G401 (cell line): ENCODE results near the gene ZIM2. TPM values are rescaled to one million over a fixed set of nuclear protein-coding genes. Genes with fewer than 3 reads are reported as not detected.
"Not testable (repeated sequence)": the region's sequence is repeated elsewhere in the genome, so short reads cannot be mapped to it uniquely, and the experiment has no call there.

Experiments
- DNase-seq: peaks from one replicate; pipeline ENCODE4 v3.0.0-alpha.2; 2015; ENCODE audit warnings: low spot score
- in situ Hi-C: cut with HindIII; loops from 2 replicates; pipeline ENCODE4 v1.10.0; 2016; ENCODE audit warnings: low sequenced_read_pairs, mixed read lengths
- total RNA-seq: library from RNA; depleted of rRNA; stranded (reverse); fragments of >200 nt; shearing (Covaris generic); gene quantifications from 2 replicates; pipeline ENCODE4 v1.2.3, GENCODE V29; 2014; rRNA removed

ZIM2 gene
- not detected in 2 replicates for total RNA-seq

DNA sequence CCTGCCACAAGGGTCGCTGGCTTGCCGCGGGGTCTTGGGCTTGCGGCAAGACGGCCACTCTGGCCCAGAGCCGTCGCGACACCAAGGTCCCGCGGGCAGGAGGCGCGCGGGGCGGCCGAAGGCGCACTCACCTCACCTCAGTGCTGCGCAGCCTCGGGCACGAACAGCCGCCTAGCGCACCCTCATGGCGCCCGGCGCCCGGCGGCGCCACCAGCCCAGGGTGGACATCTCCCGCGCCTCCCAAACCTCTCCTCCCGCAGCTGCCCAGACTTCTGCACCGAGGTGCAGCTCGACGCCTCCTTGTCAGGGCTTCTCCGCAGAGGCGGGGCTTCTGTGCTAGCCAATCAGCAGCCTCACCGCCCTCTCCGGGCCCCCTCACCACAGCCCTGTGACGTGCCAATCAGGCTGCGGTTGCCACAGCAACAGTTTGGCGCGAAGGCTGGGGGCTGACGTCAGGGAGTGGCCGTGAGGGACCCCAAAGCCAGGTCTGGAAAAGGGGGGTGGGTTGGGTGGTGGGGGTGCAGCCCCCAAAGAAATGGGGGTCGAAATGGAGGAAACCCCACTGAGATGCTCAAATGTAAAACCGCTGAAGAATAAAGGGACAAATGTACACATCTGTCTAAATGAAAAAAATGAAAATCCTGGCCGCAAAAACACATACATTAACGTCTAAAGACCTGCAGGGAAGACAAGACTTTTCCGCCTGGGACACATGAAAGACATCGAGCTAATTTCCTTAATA is at the start of gene ZIM2, which contains the start of gene PEG3:
ZIM2 (minus strand) TSS at position 276 of the 742 bp plus-strand sequence. CDS start 16,449 bp downstream, outside the sequence.
PEG3 (minus strand) TSS at position 276 of the 742 bp plus-strand sequence. CDS start 16,071 bp downstream, outside the sequence.
- in situ Hi-C loops: no loop called here
- peak; percentile 93 for DNase-seq

DNA sequence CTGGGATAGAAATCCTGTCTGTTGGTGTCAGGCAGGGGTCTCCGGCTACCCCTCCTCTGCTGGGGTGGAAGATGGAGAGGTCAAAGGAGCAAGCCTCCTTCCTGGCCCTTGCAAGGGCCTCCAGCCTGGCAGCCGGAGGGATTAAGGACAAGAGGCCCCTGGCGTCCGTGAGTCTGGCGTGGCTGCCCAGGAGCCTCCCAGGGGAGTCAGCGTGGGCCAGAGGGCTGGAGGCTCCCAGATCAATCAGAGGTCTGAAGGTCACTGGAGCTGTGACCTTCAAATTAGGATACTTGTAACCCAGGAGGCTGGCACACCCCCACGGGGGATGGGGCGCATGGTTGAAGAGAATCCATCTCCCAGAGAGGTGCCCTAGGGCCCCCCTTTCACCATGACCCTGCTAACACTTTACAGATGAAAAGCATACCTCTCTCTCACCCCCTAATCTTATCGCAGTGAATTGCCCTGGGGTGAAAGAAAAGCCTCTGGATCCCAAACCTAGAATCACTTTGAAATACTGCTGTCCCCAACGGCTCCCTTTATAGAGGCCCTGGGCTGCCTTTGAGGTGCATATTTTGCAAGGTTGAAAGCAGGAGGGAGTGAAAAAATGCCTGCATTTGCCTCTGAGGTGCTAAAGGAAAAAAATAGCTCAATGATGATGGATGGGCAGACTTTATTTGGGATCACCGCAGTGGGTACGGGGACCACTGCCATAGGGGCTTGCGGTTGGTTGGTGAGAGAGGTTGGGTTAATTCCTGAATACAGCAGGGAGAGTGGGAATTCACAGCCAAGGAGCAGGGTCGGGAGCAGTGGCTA is 44.9 kb upstream of the ZIM2 start:
- DNase-seq: no peak
- in situ Hi-C loops: no loop called here

DNA sequence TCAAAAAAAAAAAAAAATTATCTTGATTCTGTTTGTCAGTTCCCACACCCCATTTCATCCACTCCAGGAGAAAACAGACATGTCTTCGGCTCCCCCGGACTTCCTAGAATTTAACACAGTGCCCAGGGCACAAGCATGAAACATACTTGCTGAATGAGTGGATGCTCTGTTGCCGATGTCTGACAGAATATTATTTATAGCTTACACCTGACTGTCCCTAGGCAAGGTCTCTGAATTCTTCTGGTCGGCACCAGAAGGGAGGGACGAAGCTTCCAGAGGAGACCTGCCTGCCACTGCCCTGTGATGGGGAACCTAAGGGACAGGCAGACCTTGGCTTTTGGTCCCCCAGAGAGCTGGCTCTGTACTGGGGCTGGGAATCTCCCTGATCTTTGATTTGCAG is 43.9 kb upstream of the ZIM2 start:
- in situ Hi-C loops: no loop called here
- DNase-seq: no peak

DNA sequence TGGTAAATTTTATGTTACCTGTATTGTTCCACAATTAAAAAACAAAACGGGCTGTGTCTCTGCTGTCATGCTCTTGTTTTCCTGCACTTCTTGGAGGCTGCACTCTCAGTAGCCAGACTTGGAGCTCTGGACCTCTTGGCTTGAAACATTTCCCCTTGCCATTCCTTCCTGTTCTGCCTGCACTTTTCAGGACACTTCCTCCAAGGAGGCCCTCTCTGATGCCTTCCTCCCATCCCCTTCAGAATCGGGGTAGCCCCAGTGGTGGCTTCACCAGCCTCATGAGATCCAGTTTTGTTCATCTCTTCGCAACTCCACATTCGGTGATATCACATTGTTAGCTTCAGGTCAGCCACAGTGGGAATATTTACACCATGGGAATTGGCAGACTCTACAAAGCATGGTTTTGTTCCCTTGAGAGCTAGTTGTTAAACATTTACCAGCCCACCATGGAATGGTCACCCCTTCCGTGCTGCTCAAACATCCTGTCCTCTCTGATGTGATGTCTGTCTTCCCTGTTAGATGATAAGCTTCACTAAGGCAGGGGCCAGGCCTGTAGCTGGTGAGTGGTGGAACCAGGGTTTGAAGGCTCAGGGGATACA is 40.2 kb upstream of the ZIM2 start:
- no peak for DNase-seq
- in situ Hi-C loops: no loop called here

DNA sequence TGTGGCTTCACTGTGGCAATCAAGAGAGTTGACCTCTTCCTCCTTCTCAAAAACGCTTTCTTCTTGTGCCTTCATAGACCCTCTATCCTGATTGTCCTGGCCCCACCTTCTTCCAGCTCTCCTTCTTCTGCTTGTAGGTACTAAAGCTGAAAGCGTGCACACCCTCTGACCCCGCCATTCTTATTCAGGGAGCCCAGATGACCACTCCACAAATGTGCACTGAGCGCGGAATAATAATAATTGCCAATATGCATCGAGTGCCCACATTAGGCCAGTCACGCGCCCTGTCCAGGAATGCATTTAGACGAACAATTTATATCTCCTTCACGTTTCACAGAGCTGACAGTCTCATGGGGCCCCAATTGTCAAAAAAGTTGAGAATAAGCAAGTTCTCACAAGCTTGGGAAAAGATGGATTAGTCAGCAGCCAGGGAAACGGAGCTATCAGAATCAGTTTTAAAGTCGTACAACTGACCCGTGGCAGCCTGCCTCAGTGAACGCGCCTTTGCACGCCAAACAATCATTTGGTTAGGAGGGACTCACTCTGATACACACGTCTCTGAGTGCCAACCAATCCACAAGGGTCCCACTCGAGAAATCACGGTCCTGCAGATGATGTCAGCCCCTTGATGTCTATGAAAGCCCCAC is 36.7 kb upstream of the ZIM2 start:
- DNase-seq: no peak
- in situ Hi-C loops: no loop called here

DNA sequence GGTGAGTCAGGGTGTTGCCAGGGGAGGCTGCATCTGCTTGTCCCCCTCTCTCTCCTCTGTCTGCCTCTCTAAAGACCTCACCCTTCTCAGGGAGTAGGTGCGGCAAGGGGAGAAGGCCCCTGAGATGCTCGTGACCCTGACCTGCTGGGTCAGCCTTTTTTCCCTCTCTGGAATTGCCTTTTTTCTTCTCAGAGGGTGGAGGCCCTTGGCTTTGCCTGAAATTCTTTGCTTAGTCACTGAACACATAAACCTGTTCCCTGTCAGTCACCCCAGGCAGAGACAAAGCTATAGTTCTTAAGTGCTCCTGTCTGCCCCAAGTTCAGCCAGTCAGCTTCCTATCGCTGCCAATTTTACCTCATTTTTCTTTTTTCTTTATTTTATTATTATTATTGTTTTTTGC is 35.2 kb upstream of the ZIM2 start:
- DNase-seq: no peak
- in situ Hi-C loops: no loop called here

DNA sequence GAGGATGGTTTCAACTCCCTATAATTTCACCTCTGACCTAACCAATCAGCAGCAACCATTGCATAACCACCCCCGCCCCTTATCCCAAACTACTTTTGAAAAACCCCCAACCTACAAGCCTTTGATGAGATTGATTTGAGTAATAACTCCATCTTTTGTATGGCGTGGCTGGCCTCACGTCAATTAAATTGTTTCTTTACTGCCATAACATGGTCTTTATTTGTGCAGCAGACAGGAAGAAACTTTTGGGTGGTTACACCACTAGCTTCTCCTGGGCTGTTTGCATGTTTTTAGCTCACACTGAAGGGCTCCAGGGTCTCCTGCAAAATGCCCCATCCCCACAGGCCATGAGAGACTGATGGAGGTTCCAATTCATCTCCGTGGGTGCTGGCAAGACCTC is 34.0 kb upstream of the ZIM2 start:
- DNase-seq: no peak
- in situ Hi-C loops: no loop called here

DNA sequence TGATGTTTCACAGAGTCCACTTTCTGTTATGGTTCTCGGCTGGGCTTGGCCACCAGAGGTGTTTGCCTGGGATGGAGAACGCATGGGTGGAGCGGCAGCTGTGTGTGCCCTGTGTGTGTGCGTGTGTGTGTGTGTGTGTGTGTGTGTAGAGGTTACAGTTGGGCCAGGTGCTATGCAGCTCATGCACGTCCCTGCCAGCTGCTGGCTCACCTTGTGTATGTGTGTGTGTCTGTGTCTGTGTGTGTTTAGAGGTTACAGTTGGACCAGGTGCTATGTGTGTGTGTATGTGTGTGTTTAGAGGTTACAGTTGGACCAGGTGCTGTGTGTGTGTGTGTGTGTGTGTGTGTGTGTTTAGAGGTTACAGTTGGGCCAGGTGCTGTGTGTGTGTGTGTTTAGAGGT is 33.0 kb upstream of the ZIM2 start:
- in situ Hi-C loops: no loop called here
- DNase-seq: no peak

DNA sequence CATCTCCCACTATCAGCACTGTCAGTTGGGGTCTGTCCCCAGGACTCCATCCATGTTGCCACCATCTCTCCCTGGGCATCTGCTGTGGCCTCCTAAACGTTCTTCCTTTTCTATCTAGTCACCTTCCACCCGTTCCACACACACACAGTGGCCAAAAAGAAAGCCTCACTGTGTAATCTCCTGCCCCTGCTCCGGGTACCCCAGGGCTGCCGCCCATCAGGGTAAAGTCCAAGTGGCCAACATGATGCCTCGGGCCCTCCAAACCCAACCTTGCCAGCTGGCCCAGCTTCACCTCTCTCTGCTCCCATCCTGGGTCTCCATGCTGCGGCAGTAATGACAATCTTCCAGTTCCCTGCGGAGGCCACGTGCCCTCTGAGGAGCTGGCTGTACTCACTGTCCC is 29.4 kb upstream of the ZIM2 start:
- in situ Hi-C loops: no loop called here

DNA sequence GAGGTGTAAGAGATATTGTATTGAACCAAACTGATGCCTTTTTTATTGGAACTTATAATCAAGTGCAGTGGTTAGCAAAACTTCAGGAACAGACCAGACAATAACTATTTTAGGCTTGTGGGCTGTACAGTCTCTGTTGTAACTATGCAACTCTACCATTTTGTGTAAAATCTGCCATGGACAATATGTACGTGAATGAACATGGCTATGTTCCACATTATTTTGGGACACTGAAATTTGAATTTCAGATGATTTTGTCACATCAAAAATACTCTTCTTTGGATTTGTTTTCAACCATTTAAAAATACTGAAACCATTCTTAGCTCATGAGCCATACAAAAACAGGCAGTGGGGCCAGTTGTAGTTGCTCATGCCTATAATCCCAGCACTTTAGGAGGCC is 27.9 kb upstream of the ZIM2 start:
- no peak for DNase-seq
- in situ Hi-C loops: no loop called here

More for the DNA sequence above, 29.4 kb upstream of the ZIM2 start:
- no peak for DNase-seq

DNA sequence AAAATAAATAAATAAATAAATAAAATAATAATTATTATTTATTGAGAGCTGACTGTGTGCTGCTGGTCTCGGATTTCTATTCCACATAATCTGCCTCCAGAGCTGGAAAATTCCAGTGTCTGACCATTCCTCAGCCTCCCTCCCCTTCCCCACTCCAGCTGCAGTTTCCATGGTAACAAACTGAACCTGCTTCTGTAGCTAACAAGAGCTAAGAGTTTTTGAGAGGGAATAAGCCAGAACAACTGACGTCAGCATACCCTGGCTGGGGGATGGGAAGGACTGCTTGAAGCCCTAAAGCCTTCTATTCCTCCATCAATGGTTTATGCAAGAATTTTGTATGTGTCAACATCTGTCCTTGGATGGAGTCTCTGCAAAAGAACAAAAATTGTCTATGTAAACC is 26.0 kb upstream of the ZIM2 start:
- DNase-seq: no peak
- in situ Hi-C loops: no loop called here

DNA sequence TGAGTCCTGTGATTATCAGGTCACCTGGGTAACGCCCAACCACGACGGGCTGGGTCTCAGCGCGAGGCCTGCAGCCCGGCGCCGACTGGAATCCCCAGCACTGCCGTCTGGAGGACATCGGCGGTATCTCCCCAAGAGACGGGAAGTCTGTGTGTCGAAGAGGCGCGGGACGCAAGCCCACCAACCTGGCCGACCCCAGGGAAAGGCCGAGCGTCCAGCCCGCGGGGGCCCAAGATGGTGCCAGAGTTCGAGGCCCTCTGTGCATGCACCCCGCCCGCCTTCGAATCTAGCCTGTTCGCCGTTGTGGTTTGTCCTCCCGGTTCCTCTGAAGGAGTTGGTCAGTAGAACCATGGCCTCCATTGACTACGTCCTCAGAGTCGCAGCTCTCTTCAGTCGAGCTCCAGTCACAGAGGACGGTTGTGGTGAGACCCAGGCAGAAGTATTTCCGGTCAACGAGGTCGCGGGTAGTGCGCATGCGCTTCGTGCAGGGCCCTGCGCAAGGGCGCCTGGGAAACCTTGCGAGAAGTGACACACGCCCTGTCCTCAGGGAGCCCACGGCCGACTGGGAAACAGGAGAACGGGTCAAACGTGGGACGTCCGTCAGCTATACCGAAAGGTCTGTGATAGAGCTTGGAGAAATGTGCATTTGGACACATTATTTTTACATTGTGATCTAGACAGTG is 24.1 kb upstream of the ZIM2 start:
- no peak for DNase-seq
- in situ Hi-C loops: no loop called here

DNA sequence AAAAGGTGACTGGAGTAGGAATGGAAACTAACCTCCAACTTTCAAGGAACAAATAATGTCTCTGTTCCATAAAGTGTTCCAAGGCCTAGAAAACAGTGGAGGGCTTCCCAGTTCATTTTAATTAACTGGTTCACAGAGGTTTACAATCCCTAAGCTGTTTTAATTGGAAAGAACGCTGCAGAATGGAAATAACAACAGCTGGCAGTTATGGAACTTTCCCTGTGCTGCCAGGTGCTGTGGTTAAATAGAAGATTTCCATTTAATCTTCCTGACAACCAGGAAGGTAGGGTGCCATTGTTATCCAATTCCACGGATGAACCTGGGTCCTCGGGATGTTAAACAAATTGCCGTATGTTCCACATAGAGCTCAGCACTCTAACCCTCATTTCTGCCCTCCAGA is 22.2 kb upstream of the ZIM2 start:
- no peak for DNase-seq
- in situ Hi-C loops: no loop called here

DNA sequence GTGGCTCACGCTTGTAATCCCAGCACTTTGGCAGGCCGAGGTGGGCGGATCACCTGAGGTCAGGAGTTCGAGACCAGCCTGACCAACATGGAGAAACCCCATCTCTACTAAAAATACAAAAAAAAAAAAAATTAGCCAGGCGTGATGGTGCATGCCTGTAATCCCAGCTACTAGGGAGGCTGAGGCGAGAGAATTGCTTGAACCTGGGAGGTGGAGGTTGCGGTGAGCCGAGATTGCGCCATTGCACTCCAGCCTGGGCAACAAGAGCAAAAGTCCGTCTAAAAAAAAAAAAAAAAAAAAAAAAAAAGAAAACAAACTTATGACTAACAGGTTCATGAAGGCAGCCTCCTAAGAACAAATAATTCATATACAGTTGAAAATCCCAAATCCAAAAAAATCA is 19.9 kb upstream of the ZIM2 start:
- in situ Hi-C loops, DNase-seq: not testable (repeated sequence)

DNA sequence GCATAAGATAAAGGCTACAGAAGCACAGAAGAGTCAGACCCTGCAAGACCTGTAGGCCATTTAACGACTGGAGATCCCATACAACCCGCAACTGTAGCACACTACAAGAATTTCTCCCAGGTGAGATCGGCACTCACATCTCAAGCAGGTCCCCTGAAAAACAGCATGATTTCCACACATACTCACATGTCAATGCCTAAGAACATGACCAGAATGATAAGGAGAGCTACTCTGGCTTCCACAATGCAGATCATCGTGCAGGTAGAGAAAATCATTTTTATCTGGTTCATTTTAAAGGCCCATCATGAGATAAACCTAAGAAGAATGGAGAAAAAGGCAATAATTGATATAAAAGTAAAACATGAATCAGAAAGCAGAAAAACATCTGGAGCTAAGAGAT is 17.5 kb upstream of the ZIM2 start:
- DNase-seq: no peak

DNA sequence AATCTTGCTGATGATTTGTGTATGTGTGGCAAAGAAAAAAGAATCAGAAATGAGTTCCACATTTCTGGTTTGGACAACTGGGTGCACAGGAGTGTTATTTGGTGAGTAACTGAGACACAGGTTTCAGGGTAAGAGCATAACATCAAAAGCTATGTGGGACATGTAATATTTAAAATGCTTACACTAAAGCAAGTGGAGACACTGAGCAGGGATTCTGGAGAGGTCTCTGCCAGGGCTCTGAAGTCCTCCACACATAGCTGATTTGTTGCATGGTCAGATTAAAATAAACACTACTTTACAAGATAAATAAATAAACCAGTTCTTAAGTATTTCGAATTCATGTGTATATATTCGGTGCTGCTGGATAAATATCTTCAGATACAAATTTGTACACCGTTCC is 16.3 kb upstream of the ZIM2 start:
- DNase-seq: no peak
- in situ Hi-C loops: no loop called here

More for the DNA sequence above, 17.5 kb upstream of the ZIM2 start:
- in situ Hi-C loops: no loop called here

DNA sequence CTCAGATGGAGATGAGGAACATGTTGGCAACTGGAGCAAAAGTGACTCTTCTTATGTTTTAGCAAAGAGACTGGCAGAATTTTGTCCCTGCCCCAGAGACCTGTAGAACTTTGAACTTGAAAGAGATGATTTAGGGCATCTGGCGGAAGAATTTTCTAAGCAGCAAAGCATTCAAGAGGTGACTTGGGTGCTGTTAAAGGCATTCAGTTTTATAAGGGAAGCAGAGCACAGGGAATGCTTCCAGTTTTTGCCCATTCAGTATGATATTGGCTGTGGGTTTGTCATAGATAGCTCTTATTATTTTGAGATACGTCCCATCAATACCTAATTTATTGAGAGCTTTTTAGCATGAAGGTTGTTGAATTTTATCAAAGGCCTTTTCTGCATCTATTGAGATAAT is 11.8 kb upstream of the ZIM2 start:
- in situ Hi-C loops, DNase-seq: not testable (repeated sequence)

DNA sequence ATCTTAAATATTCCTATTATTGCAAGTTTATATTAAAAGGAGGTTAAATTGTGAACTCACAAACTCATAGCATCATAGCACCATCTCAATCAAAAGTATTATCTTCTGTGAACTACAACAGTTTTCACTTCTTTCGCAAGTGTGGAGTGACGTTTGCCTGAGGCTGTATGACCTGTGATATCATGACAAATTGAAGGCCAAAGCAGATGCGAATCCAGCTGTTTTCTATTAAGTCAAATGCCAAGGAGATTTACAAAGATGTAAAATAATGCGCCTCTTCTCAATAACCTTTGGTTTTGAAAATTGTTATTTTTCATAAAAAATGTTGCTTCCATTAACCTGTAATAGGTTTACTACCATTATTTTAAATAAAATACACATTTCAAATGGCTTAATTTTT is 7.6 kb upstream of the ZIM2 start:
- in situ Hi-C loops: no loop called here
- DNase-seq: no peak

DNA sequence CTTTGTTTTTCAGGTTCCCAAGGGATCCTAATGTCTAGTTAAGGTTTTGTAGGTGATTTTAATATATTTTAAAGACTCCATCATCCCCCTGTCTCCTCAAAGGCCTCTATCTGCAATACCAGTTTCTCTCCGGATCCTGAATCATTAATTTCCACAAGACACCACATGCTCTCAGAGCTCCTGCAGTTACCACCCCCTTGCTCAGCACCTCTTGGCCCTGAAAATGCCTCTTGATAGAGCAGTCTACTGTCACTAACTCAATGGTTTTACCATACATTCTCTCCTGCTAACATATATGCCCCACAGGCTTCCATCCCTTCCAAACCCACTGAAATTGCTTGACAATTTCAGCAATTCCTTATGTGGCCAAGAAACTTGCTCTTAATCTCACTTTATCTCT is 1.9 kb upstream of the ZIM2 start:
- no peak for DNase-seq
- in situ Hi-C loops: no loop called here
